HCT116 (cell line): ENCODE results near the gene DNM3.

Source experiments
- CEBPB ChIP-seq: IDR thresholded peaks from 2 replicates; pipeline ENCODE4 v1.6.1; 2012; ENCODE audit warnings: low read depth
- EGR1 ChIP-seq: IDR thresholded peaks from 2 replicates; pipeline ENCODE4 v1.6.1; 2012; ENCODE audit warnings: low read depth
- POLR2A ChIP-seq: IDR thresholded peaks from 2 replicates; pipeline ENCODE4 v1.7.0; 2011; ENCODE audit warnings: borderline replicate concordance; ENCODE audit not compliant: insufficient read depth, insufficient read length; ENCODE audit errors: extremely low read depth
- POLR2AphosphoS5 ChIP-seq: IDR thresholded peaks from 2 replicates; pipeline ENCODE4 v1.6.1; 2011; ENCODE audit warnings: mild to moderate bottlenecking, low read depth, low read length, moderate library complexity
- RAD21 ChIP-seq: IDR thresholded peaks from 2 replicates; pipeline ENCODE4 v1.6.1; 2012; ENCODE audit warnings: low read depth, mild to moderate bottlenecking
- ZNF274 ChIP-seq: fragments of 200-500 bp; sonication (Bioruptor generic); IDR thresholded peaks from 2 replicates; pipeline ENCODE4 v1.6.1; 2014; ENCODE audit warnings: mild to moderate bottlenecking, low read depth, low read length, inconsistent platforms
- TF ChIP-seq, protein P1 (sequence below), 3 experiments: fragments of 200-600 bp in 1 of 3; sonication (generic) in 1 of 3; IDR thresholded peaks in 2 of 3; conservative IDR thresholded peaks in 1 of 3; 2 replicates each; pipeline ENCODE4 v1.5.1; 2012 to 2017; ENCODE audit warnings: low read depth in 2 of 3, low read length in 2 of 3, antibody characterized with exemption in 1 of 3, borderline replicate concordance in 1 of 3, control low read depth in 1 of 3, mild to moderate bottlenecking in 1 of 3, mixed read lengths in 1 of 3, mixed run types in 1 of 3, moderate library complexity in 1 of 3; ENCODE audit not compliant: insufficient read depth in 1 of 3
- TF ChIP-seq, protein P2 (sequence below): IDR thresholded peaks from 2 replicates; pipeline ENCODE4 v1.6.1; 2012; ENCODE audit warnings: low read depth

DNA sequence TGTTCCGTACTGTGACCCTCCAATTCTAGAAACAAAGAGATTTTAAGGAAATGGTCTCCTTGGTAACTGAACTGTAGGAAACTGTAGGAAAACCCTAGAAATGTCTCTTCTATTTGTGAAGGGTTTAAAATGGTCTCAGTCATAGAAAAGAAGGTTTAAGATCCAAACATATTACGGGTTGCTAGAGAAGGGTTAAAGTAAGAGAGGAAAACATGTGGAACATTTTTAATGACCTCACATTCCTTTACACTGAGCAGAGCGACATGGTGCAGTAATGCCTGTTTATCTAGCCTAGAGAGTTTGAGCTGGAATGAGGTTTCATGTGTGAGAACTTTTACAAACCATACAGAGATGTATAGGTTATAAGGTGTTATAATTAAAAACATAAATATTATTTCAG lies 542.2 kb downstream of the DNM3 start:
- TF ChIP-seq POLR2A (no peak), RAD21 (no peak), ZNF274 (no peak), CEBPB (no peak), POLR2AphosphoS5 (no peak), EGR1 (no peak)
- TF ChIP-seq, protein P1, sequence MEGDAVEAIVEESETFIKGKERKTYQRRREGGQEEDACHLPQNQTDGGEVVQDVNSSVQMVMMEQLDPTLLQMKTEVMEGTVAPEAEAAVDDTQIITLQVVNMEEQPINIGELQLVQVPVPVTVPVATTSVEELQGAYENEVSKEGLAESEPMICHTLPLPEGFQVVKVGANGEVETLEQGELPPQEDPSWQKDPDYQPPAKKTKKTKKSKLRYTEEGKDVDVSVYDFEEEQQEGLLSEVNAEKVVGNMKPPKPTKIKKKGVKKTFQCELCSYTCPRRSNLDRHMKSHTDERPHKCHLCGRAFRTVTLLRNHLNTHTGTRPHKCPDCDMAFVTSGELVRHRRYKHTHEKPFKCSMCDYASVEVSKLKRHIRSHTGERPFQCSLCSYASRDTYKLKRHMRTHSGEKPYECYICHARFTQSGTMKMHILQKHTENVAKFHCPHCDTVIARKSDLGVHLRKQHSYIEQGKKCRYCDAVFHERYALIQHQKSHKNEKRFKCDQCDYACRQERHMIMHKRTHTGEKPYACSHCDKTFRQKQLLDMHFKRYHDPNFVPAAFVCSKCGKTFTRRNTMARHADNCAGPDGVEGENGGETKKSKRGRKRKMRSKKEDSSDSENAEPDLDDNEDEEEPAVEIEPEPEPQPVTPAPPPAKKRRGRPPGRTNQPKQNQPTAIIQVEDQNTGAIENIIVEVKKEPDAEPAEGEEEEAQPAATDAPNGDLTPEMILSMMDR (IDR thresholded peaks at IDR 0.05 in 2 of 3, conservative IDR thresholded peaks at IDR 0.05 in 1 of 3; ENCODE audit: borderline replicate concordance in 1 of 3, insufficient read depth in 1 of 3, low read depth in 2 of 3, low read length in 2 of 3), result no peak
- TF ChIP-seq, protein P2, sequence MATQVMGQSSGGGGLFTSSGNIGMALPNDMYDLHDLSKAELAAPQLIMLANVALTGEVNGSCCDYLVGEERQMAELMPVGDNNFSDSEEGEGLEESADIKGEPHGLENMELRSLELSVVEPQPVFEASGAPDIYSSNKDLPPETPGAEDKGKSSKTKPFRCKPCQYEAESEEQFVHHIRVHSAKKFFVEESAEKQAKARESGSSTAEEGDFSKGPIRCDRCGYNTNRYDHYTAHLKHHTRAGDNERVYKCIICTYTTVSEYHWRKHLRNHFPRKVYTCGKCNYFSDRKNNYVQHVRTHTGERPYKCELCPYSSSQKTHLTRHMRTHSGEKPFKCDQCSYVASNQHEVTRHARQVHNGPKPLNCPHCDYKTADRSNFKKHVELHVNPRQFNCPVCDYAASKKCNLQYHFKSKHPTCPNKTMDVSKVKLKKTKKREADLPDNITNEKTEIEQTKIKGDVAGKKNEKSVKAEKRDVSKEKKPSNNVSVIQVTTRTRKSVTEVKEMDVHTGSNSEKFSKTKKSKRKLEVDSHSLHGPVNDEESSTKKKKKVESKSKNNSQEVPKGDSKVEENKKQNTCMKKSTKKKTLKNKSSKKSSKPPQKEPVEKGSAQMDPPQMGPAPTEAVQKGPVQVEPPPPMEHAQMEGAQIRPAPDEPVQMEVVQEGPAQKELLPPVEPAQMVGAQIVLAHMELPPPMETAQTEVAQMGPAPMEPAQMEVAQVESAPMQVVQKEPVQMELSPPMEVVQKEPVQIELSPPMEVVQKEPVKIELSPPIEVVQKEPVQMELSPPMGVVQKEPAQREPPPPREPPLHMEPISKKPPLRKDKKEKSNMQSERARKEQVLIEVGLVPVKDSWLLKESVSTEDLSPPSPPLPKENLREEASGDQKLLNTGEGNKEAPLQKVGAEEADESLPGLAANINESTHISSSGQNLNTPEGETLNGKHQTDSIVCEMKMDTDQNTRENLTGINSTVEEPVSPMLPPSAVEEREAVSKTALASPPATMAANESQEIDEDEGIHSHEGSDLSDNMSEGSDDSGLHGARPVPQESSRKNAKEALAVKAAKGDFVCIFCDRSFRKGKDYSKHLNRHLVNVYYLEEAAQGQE, result no peak
